22Rv1 (cell line): Measurements from ENCODE around the gene BCAS4.

Experiments used
- ZFX ChIP-seq: fragments of 450-650 bp; IDR thresholded peaks from 2 replicates; pipeline ENCODE4 v1.6.1; 2017; ENCODE audit warnings: antibody characterized with exemption, borderline replicate concordance
- TF ChIP-seq, protein P1 (sequence below): fragments of 450-650 bp; IDR thresholded peaks from 2 replicates; pipeline ENCODE4 v1.5.1; 2017; ENCODE audit warnings: mild to moderate bottlenecking

DNA sequence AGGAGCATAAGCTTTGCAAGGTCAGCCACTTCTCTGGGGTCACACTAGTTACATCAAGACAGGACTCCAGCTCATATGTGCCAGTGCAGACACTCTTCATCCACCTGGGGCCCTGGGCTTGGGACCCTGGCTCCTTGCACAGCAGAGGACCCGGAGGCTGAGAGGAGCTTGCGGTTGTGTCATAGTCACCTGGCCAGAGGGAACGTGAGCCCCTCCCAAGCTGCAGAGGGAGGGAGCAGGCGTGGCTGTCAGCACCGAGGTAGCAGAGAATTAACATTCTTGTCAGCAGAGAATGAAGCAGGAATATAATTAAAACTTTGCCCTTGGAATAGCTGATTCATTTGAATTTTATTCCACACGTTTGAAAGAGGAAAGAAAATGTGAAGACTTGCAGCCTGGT is 36.8 kb downstream of the BCAS4 start:
- TF ChIP-seq, protein P1, sequence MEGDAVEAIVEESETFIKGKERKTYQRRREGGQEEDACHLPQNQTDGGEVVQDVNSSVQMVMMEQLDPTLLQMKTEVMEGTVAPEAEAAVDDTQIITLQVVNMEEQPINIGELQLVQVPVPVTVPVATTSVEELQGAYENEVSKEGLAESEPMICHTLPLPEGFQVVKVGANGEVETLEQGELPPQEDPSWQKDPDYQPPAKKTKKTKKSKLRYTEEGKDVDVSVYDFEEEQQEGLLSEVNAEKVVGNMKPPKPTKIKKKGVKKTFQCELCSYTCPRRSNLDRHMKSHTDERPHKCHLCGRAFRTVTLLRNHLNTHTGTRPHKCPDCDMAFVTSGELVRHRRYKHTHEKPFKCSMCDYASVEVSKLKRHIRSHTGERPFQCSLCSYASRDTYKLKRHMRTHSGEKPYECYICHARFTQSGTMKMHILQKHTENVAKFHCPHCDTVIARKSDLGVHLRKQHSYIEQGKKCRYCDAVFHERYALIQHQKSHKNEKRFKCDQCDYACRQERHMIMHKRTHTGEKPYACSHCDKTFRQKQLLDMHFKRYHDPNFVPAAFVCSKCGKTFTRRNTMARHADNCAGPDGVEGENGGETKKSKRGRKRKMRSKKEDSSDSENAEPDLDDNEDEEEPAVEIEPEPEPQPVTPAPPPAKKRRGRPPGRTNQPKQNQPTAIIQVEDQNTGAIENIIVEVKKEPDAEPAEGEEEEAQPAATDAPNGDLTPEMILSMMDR: no peak
- no peak for TF ChIP-seq ZFX
